ENCODE results near the gene TMEM247.

Gene TMEM247

DNA sequence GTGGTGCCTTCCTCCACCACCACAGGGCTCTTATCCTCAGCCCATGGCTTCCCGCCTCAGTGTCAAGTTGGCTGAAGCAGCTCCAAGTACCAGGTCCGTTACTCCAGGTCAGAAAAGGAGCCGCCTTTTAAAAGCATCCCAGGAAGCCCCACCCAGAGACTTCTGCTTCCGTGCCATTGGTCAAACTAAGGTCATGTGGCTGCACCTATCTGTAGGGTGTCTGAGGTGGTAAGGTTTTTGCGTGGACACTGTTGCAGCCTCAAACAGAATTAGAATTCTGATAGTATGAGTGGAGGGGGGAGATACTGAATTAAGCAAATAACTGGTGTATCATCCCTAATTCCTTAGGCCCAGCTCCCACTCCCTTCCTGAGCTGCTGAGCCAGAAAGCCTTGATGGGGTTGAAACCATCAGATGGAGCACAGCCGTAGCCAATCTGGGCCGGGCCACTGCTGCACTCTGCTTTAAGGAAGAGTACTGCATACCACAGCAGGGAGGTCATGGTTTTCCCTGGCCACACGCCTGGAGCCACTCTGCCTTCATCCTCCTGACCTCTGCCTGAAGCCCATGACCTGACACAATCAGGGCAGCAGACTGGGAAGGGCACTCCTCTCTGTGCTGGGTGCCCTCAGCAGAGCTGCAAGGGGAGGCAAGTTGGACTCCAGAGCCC, 8.4 kb downstream of the TMEM247 start:
- TF ChIP-seq, protein P1, sequence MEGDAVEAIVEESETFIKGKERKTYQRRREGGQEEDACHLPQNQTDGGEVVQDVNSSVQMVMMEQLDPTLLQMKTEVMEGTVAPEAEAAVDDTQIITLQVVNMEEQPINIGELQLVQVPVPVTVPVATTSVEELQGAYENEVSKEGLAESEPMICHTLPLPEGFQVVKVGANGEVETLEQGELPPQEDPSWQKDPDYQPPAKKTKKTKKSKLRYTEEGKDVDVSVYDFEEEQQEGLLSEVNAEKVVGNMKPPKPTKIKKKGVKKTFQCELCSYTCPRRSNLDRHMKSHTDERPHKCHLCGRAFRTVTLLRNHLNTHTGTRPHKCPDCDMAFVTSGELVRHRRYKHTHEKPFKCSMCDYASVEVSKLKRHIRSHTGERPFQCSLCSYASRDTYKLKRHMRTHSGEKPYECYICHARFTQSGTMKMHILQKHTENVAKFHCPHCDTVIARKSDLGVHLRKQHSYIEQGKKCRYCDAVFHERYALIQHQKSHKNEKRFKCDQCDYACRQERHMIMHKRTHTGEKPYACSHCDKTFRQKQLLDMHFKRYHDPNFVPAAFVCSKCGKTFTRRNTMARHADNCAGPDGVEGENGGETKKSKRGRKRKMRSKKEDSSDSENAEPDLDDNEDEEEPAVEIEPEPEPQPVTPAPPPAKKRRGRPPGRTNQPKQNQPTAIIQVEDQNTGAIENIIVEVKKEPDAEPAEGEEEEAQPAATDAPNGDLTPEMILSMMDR (IDR thresholded peaks at IDR 0.05; ENCODE audit: control insufficient read depth, extremely low read depth, insufficient read depth), result no peak
- DNase-seq (ENCODE audit: low read depth), result no peak
- H3K4me3 ChIP-seq (ENCODE audit: low read depth, low read length), result no peak overlapping the region

DNA sequence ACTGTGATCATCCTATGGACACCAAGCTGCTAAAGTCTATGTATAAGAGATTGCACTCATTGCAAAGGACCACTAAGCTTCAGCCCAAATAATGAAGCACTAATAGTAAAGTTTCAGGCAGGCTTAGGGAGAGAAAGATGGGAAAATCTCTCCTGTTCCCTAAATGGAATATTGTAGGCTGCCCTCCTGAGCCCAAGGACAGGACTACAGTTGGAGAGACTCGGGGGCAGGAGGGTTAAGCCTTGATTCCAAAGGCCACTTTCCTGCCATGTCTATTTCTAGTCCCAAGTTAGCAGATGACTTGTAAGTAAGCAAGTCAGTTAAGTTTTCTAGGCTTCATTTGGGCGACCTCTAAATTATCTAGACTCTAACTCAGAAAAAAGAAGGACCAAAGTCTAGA, 9.0 kb downstream of the TMEM247 start:
- no peak overlapping the region for H3K4me3 ChIP-seq (ENCODE audit: low read depth, low read length)
- no peak for DNase-seq (ENCODE audit: low read depth)
- TF ChIP-seq, protein P1 (IDR thresholded peaks at IDR 0.05; ENCODE audit: control insufficient read depth, extremely low read depth, insufficient read depth), result no peak

DNA sequence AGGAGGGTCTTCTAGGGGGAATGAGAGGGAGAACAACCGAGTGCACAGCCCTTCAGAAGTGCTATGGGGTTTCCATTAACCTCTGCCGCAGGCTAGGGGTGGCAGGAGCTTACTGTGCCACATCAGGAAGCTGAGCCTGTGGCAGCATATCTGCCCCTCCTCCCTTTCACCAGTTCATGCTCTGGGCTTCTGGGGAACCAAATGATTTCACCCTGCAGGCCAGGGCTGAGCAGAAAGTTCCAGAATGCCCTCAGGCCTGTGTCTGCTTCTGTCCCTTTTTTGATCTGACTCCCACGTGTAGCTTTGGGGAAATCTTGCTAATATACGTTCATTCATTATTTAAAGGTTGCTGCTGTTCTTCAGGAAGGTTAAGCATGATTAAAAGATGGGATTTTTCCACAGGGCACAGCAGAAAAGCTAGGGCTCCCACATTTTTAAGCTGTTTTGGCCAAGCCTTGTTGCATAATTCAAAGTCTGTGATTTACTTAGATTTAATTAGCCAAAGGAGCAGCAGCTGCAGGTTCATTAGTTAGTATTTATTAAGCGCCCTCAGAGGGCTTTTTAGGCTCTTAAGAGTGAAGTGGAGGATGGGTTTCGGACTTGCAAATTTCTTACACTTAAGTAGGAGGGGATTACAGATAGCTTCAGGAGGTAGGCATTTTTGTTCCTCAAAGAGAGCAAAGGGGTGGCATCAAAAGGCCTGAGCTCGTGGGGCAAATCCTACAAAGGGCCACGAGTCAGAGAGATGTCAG, 10.2 kb downstream of the TMEM247 start:
- no peak for DNase-seq (ENCODE audit: low read depth)
- TF ChIP-seq, protein P1 (IDR thresholded peaks at IDR 0.05; ENCODE audit: control insufficient read depth, extremely low read depth, insufficient read depth), result no peak
- H3K4me3 ChIP-seq (ENCODE audit: low read depth, low read length), result no peak overlapping the region

DNA sequence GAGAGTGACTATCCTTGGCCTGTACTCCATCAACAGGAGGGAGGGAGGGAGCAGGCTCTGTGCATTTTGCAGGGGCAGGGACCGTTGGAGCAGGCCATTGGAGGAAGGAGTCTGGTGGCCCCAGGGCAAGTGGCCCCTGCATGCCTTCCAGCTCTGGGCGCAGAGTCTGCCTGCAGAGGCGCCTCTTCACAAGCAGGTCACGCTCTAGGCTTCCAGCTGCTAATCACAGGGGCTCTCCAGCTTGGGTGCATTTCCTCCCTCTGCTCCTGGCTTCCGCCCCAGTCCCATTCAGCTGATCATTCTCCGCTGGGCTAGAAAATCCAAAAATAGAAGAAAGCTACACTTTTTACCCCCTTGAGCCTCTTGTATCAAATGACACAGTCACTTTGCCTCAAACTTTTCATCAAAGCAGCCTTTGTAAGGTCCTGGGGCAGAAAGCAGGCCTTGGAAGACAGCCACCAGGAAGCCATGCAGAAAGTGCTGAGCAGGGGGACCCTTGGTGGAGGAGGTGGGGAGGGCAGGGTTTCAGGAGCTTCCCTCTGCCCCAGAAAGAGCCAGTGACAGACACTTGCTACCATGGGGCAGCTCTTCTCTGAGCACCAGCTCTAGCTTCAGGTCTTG, 11.3 kb downstream of the TMEM247 start:
- no peak for DNase-seq (ENCODE audit: low read depth)
- H3K4me3 ChIP-seq (ENCODE audit: low read depth, low read length), result no peak overlapping the region

DNA sequence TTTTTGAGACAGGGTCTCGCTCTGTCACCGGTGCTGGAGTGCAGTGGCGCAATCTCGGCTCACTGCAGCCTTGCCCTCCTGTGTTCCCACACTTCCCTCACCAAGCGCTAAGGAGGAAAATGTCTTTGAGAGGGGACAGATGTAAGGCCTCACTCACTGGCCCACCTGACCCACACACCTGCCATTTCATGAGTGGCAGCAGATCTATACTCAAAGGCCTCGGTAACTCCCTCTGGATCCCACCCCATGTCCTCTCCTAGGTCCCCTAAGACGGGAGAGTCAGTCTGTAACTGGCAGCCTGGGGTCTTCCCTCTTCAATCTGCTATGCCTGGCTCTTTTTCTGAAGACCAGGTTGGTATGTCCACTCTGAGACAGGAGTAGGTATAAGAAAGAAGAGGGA, 12.9 kb downstream of the TMEM247 start:
- no peak for DNase-seq (ENCODE audit: low read depth)
- TF ChIP-seq, protein P1 (IDR thresholded peaks at IDR 0.05; ENCODE audit: control insufficient read depth, extremely low read depth, insufficient read depth), result no peak
- no peak overlapping the region for H3K4me3 ChIP-seq (ENCODE audit: low read depth, low read length)

More for the DNA sequence above, 11.3 kb downstream of the TMEM247 start:
- TF ChIP-seq, protein P1 (IDR thresholded peaks at IDR 0.05; ENCODE audit: control insufficient read depth, extremely low read depth, insufficient read depth), result no peak

DNA sequence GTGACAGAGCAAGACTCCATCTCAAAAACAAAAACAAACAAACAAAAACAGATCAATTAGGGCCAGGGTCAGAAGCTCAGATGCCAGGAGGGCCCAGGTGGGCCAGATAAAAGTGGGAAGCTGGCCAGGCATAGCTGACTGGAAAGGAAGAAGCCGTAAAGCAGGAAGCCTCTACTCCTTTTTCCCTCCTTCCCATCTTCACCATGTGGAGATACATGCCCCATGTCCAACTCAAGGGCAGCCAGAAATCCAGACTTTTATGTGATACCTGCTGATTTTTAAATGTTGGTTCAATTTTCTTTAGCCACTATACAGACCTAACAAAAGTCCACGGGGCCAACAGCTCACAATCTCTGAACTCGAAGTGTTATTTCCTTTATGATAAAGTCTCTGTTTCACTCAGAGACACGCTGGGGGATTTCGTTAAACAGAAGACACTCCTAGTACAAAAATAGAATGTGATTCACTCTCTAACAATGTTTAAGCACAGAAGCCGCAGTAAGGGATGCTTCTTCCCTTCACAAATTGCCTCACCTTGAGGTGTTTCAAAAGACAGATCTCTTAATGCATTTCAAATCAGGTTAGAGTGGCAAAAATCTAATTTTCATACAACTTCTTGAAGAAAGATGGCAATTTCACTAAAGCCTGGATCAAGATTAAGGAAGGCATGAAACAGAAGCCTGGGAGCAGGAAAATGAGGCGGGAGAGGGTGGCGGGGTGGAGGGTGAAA, 14.0 kb downstream of the TMEM247 start:
- no peak for DNase-seq (ENCODE audit: low read depth)
- TF ChIP-seq, protein P1 (IDR thresholded peaks at IDR 0.05; ENCODE audit: control insufficient read depth, extremely low read depth, insufficient read depth), result no peak
- no peak overlapping the region for H3K4me3 ChIP-seq (ENCODE audit: low read depth, low read length)

Data from LNCaP clone FGC (cell line).